ENCODE data around the gene DNAH5. TPM values are rescaled to one million over a fixed set of nuclear protein-coding genes. Genes with fewer than 3 reads are reported as not detected.

Gene DNAH5
- total RNA-seq, 1 donor from 2014 or later: not detected

GRCh38 chr5:13830536-13830935, 114.0 kb downstream of the DNAH5 start:
- H3K4me1 Mint-ChIP-seq: no peaks in the 10 kb centered on the region
- no peak for TF ChIP-seq CTCF (IDR thresholded peaks at IDR 0.05)
- no peak for DNase-seq
- intact Hi-C loops (cut with micrococcal nuclease): no loop called here
- H3K9me3 Mint-ChIP-seq: peaks cover 10% of the 10 kb centered on the region
- no peak for ATAC-seq (ENCODE audit: low read depth)
- no peaks in the 10 kb centered on the region for H3K36me3 Mint-ChIP-seq (ENCODE audit: low read depth)
- ChIA-PET POLR2A (no interaction called here), CTCF (no interaction called here)
- no peaks in the 10 kb centered on the region for H3K27me3 Mint-ChIP-seq
- H3K4me3 Mint-ChIP-seq: no peak overlapping the region
- no peak overlapping the region for H3K27ac Mint-ChIP-seq

GRCh38 chr5:13821366-13821765, 123.1 kb downstream of the DNAH5 start:
- ATAC-seq (ENCODE audit: low read depth): no peak
- Mint-ChIP-seq H3K27ac (no peak overlapping the region), H3K4me1 (no peaks in the 10 kb centered on the region), H3K27me3 (no peaks in the 10 kb centered on the region), H3K9me3 (no peaks in the 10 kb centered on the region), H3K4me3 (no peak overlapping the region), H3K36me3 (ENCODE audit: low read depth) (no peaks in the 10 kb centered on the region)
- no peak for TF ChIP-seq CTCF (IDR thresholded peaks at IDR 0.05)
- intact Hi-C loops (cut with micrococcal nuclease): no loop called here
- POLR2A ChIA-PET: no interaction called here
- CTCF ChIA-PET: no interaction called here
- no peak for DNase-seq

GRCh38 chr5:13816126-13816525, 128.4 kb downstream of the DNAH5 start:
- H3K4me1 Mint-ChIP-seq: no peaks in the 10 kb centered on the region
- no peak for DNase-seq
- CTCF ChIA-PET: no interaction called here
- no peaks in the 10 kb centered on the region for H3K9me3 Mint-ChIP-seq
- POLR2A ChIA-PET: no interaction called here
- no peak for ATAC-seq (ENCODE audit: low read depth)
- intact Hi-C loops (cut with micrococcal nuclease): no loop called here
- no peak overlapping the region for H3K4me3 Mint-ChIP-seq
- no peak overlapping the region for H3K27ac Mint-ChIP-seq
- no peaks in the 10 kb centered on the region for H3K27me3 Mint-ChIP-seq
- no peaks in the 10 kb centered on the region for H3K36me3 Mint-ChIP-seq (ENCODE audit: low read depth)
- no peak for TF ChIP-seq CTCF (IDR thresholded peaks at IDR 0.05)

GRCh38 chr5:13814301-13814700, 130.2 kb downstream of the DNAH5 start:
- no peaks in the 10 kb centered on the region for H3K9me3 Mint-ChIP-seq
- ATAC-seq (ENCODE audit: low read depth) (no peak), DNase-seq (no peak)
- intact Hi-C loops (cut with micrococcal nuclease): no loop called here
- ChIA-PET CTCF (no interaction called here), POLR2A (no interaction called here)
- no peak overlapping the region for H3K27ac Mint-ChIP-seq
- H3K36me3 Mint-ChIP-seq (ENCODE audit: low read depth): no peaks in the 10 kb centered on the region
- H3K27me3 Mint-ChIP-seq: no peaks in the 10 kb centered on the region
- H3K4me1 Mint-ChIP-seq: no peaks in the 10 kb centered on the region
- H3K4me3 Mint-ChIP-seq: no peak overlapping the region
- no peak for TF ChIP-seq CTCF (IDR thresholded peaks at IDR 0.05)

- H3K4me1 Mint-ChIP-seq: no peaks in the 10 kb centered on the region
- no peaks in the 10 kb centered on the region for H3K36me3 Mint-ChIP-seq (ENCODE audit: low read depth)
- no peak for TF ChIP-seq CTCF (IDR thresholded peaks at IDR 0.05)
- H3K4me3 Mint-ChIP-seq: no peak overlapping the region
- ATAC-seq (ENCODE audit: low read depth) (no peak), DNase-seq (no peak)
- H3K9me3 Mint-ChIP-seq: no peaks in the 10 kb centered on the region
- POLR2A ChIA-PET: no interaction called here
- no peaks in the 10 kb centered on the region for H3K27me3 Mint-ChIP-seq
- no peak overlapping the region for H3K27ac Mint-ChIP-seq
- CTCF ChIA-PET: no interaction called here
- intact Hi-C loops (cut with micrococcal nuclease): no loop called here
These were observed 134.6 kb downstream of the DNAH5 start for GRCh38 chr5:13809921-13810320.

Measured in activated B cell treated with CpG ODN at 0.5 μM for 24 hours (primary cell).